Heart left ventricle (tissue), 16 donors: ENCODE measurements around the gene METTL9. TPM values are rescaled to one million over a fixed set of nuclear protein-coding genes. Genes with fewer than 3 reads are reported as not detected.
"Not testable (repeated sequence)": the region's sequence is repeated elsewhere in the genome, so short reads cannot be mapped to it uniquely, and the experiment has no call there.

Experiments used
- ATAC-seq, 4 donors: fragments of 200-7000 bp; cut with Tn5 transposase; one replicate each; pipeline ENCODE4 v1.9.1; 2020 to 2022; ENCODE audit warnings: moderate library complexity in 4 of 4, mild to moderate bottlenecking in 3 of 4, moderate number of reproducible peaks in 1 of 4
- DNase-seq, 5 donors: peaks; one replicate each; pipeline ENCODE4 v3.0.0-alpha.2; 2020
- H3K27ac ChIP-seq, 12 donors: fragments of 200-600 bp; sonication (generic) in 4 of 12; one replicate each; pipeline versions ENCODE4 v1.5.0 to v1.8.0; 2016 to 2022; ENCODE audit warnings: mild to moderate bottlenecking in 2 of 12
- H3K27me3 ChIP-seq, 9 donors: fragments of 200-600 bp; sonication (generic) in 2 of 9; one replicate each; pipeline versions ENCODE4 v1.5.1 to v1.8.0; 2016 to 2022; ENCODE audit warnings: mild to moderate bottlenecking in 3 of 9
- H3K36me3 ChIP-seq, 9 donors: fragments of 200-600 bp; sonication (generic) in 2 of 9; one replicate each; pipeline versions ENCODE4 v1.5.0 to v1.8.0; 2018 to 2022; ENCODE audit warnings: mild to moderate bottlenecking in 2 of 9
- H3K4me1 ChIP-seq, 12 donors: fragments of 200-600 bp; sonication (generic) in 4 of 12; one replicate each; pipeline versions ENCODE4 v1.5.0 to v1.8.0; 2016 to 2022; ENCODE audit warnings: mild to moderate bottlenecking in 3 of 12
- H3K4me3 ChIP-seq, 12 donors: fragments of 200-600 bp; sonication (generic) in 4 of 12; one replicate each; pipeline versions ENCODE4 v1.5.0 to v1.8.0; 2017 to 2022; ENCODE audit warnings: mild to moderate bottlenecking in 9 of 12, moderate library complexity in 4 of 12
- H3K9me3 ChIP-seq, 12 donors: fragments of 200-600 bp; sonication (generic) in 4 of 12; one replicate each; pipeline versions ENCODE4 v1.5.0 to v1.8.0; 2016 to 2022; ENCODE audit warnings: mild to moderate bottlenecking in 1 of 12
- POLR2A ChIP-seq, 2 donors: fragments of 450-650 bp; IDR thresholded peaks; one replicate each; pipeline ENCODE4 v1.6.1; 2017; ENCODE audit warnings: antibody characterized with exemption in 2 of 2, mild to moderate bottlenecking in 2 of 2, moderate library complexity in 2 of 2
- WGBS, 4 donors: extraction: QIAGEN DNeasy Blood & Tissue Kit in 2 of 4; methylation state at CpG; one replicate each; pipeline versions ENCODE4 v1.1.5 to v1.1.7; 2013 to 2018; 5-methylcytosine and 5-hydroxymethylcytosine counted together
- intact Hi-C, 10 donors: fragments of 100-400 bp; cut with DNase I; formaldehyde crosslinking; loops; one replicate each; pipeline versions ENCODE4 v1.11.1 to v1.14.2; 2022
- polyA plus RNA-seq, 2 donors: library from polyadenylated mRNA; stranded (reverse); fragments of 200-250 nt; gene quantifications; one replicate each; pipeline ENCODE4 v1.2.3, GENCODE V29; 2013
- total RNA-seq, 9 donors: library from RNA; depleted of rRNA in 2 of 9; stranded (reverse); fragments of >200 nt in 2 of 9; fragmentation: NEBNext Ultra II Directional in 3 of 9; extraction: Animal tissue kit (Norgen Biotek cat#: 25700) in 3 of 9; gene quantifications; one replicate each; pipeline versions ENCODE4 v1.1.0 to v1.2.4, GENCODE V29; 2016 to 2023
- TF ChIP-seq, protein P1 (sequence below), 12 donors: fragments of 200-600 bp; sonication (generic) in 4 of 12; IDR thresholded peaks; one replicate each; pipeline versions ENCODE4 v1.5.0 to v1.8.0; 2018 to 2022; ENCODE audit warnings: antibody characterized with exemption in 12 of 12, mild to moderate bottlenecking in 5 of 12
- donor health status: ischemic (EF 13 %, LVEDD 7.1; RV severe dilation, severe dysfunction).
- donor health status: healthy with polysubstance abuse.
- donor health status: DM: no; HTN: yes; CAD: no.
- donor health status: DM: no; HTN: no; CAD: no.
- donor health status: ischemic (EF 25% LVEDD 6.9; RV normal size, moderate dysfunction).
- donor health status: ischemic (EF 25% LVEDD 5.7; RV mildly dilated, moderate dysfunction).
- donor health status: healthy.
- donor health status: DM: yes; HTN: yes; CAD: no.
- donor health status: ischemic (EF 35%, LVEDD 5.7; RV mildly dilated, moderate dysfunction).
- donor health status: nonischemic (EF 11% LVEDD 7.7; RV severe dilation, severe dysfunction).
- donor health status: DM: yes; HTN: yes; CAD: no.
- donor health status: PGD.
- donor health status: ischemic (EF 29% LVEDD 5.4; RV normal size, mild dysfunction).
- donor health status: nonischemic (EF 23%, LVEDD 6.1; RV moderate dilation, normal function).

Gene METTL9
- total and polyA plus RNA-seq, 11 donors, result 12.2 to 70.6 (median 55.0) TPM

DNA sequence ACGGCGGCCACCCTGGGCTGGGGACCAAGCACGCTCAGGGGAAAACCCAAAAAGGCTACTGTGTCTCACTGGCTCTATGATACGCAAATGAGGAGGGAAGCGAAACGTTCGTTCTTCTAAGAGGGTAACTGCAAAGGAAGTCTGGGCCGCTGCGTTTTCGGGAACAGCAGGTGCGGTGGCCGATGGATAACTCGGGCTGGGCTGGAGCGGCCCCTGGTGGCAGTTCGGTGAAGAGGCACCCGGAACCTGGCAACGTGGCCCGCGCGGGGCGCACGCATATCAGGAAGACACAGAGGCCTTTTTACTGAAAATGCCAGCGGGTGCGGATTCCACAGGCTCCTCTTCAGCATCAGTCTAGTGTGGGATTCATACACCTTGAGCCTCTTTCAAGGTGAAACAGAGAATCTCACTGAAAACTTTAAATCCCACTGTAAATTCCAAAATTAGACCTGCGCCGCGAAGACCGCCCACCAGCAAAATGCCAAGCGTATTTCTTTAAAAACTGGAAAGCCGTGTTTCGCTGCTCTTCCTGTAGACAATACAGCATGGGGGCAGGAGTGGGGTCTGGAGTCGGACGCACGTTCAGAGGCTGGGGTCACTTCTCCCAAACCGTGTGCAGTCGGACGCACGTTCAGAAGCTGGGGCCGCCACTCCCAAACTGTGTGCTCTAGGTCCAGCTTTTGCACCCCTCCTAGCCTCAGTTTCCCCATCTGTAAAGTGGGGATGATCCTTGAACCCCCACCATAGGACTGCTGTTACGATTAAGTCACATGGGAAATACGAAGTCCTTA, 44.4 kb upstream of the METTL9 start:
- peaks cover 0 to 10% (median 0%) of the 10 kb centered on the region in 9 donors for H3K27me3 ChIP-seq
- peaks cover 2 to 26% (median 14%) of the 10 kb centered on the region in 12 donors for H3K4me1 ChIP-seq
- TF ChIP-seq POLR2A (IDR thresholded peaks at IDR 0.05), result no peak
- TF ChIP-seq, protein P1, sequence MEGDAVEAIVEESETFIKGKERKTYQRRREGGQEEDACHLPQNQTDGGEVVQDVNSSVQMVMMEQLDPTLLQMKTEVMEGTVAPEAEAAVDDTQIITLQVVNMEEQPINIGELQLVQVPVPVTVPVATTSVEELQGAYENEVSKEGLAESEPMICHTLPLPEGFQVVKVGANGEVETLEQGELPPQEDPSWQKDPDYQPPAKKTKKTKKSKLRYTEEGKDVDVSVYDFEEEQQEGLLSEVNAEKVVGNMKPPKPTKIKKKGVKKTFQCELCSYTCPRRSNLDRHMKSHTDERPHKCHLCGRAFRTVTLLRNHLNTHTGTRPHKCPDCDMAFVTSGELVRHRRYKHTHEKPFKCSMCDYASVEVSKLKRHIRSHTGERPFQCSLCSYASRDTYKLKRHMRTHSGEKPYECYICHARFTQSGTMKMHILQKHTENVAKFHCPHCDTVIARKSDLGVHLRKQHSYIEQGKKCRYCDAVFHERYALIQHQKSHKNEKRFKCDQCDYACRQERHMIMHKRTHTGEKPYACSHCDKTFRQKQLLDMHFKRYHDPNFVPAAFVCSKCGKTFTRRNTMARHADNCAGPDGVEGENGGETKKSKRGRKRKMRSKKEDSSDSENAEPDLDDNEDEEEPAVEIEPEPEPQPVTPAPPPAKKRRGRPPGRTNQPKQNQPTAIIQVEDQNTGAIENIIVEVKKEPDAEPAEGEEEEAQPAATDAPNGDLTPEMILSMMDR (IDR thresholded peaks at IDR 0.05), result peak; percentile 95 to 100 (median 100)
- H3K9me3 ChIP-seq, result no peaks in the 10 kb centered on the region
- peak; percentile 88 to 96 (median 89) for DNase-seq
- H3K4me3 ChIP-seq, result peak overlapping the region in 6 of 12 donors; percentile 6 to 23 (median 18)
- 33 to 36% (median 35%) methylated on average over 39 to 41 of the region's 41 CpGs for WGBS, 4 donors
- intact Hi-C loops, result loop anchor here in 8 of 10 donors (2.0 to 10.0 kb wide), 7 partner anchors 250 to 1122 kb away; partner anchors contain the start of genes LDAF1 (in 3 of the 8) and DNAH3 (in 2 of the 8)
- no peaks in the 10 kb centered on the region for H3K36me3 ChIP-seq
- ATAC-seq, result peak; percentile 22 to 69 (median 67)
- no peak overlapping the region for H3K27ac ChIP-seq

DNA sequence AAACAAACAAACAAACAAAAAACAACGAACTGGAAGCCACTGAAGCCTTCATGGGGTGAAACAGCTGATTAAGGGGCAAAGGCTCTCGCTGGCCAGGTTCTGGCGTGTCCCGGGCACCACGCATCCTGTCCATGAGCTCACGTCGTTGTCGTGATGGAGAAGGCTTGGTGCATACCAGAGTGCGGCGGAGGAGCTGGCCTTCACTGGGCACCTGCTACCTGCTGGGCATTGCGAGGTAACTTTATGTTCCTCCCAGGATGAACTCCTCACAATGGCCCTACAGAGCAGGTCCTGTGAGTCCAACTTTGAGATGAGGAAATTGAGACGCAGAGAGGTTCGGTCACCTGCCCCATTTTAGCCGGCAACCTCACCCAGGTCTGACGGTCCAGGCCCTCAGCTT, 43.8 kb upstream of the METTL9 start:
- ATAC-seq, result not testable (repeated sequence)

DNA sequence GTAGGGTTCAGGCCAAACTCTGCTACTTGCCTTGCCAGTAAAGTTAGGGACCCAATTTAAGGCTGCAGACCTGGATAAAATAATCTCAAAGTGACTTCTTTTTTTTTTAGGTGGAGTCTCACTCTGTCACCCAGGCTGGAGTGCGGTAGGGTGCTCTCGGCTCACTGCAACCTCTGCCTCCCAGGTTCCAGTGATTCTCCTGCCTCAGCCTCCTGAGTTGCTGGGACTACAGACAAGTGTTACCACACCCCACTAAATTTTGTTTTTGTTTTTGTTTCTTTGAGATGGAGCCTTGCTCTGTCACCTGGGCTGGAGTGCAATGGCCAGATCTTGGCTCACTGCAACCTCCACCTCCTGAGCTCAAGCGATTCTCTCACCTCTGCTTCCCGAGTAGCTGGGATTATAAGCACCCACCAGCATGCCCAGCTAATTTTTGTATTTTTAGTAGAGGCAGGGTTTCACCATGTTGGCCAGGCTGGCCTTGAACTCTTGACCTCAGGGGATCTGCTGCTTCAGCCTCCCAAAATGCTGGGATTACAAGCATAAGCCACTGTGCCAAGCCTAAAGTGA, 43.3 kb upstream of the METTL9 start:
- Histone ChIP-seq H3K4me3 (peak overlapping the region in 2 of 12 donors; percentile 5 to 24), H3K27ac (peak overlapping the region in 10 of 12 donors; percentile 29 to 80 (median 58)), H3K27me3 (peaks cover 0 to 10% (median 0%) of the 10 kb centered on the region in 9 donors), H3K4me1 (peaks cover 2 to 26% (median 14%) of the 10 kb centered on the region in 12 donors)
- ATAC-seq, H3K9me3 ChIP-seq, H3K36me3 ChIP-seq: not testable (repeated sequence)
- peak in 1 of 5 donors; percentile 32 for DNase-seq
- 86 to 90% (median 87%) methylated on average over 4 of the region's 4 CpGs for WGBS, 4 donors
- intact Hi-C loops, result loop anchor here in 5 of 10 donors (2.0 to 10.0 kb wide), 6 partner anchors 251 to 1129 kb away; partner anchors contain the start of genes DNAH3 (in 2 of the 5) and LDAF1 (in 2 of the 5)

More for the DNA sequence above, 43.8 kb upstream of the METTL9 start:
- H3K36me3 ChIP-seq, H3K9me3 ChIP-seq, H3K4me3 ChIP-seq: not testable (repeated sequence)
- DNase-seq, result peak in 1 of 5 donors; percentile 52
- WGBS, 4 donors, result 85 to 89% (median 88%) methylated on average over 14 to 15 of the region's 15 CpGs
- intact Hi-C loops, result loop anchor here in 5 of 10 donors (2.0 to 10.0 kb wide), 7 partner anchors 251 to 1129 kb away; partner anchors contain the start of genes DNAH3 (in 2 of the 5) and LDAF1 (in 2 of the 5)
- H3K27me3 ChIP-seq, result peaks cover 0 to 10% (median 0%) of the 10 kb centered on the region in 9 donors
- H3K4me1 ChIP-seq, result peaks cover 2 to 26% (median 14%) of the 10 kb centered on the region in 12 donors
- H3K27ac ChIP-seq, result peak overlapping the region in 1 of 12 donors; percentile 62

DNA sequence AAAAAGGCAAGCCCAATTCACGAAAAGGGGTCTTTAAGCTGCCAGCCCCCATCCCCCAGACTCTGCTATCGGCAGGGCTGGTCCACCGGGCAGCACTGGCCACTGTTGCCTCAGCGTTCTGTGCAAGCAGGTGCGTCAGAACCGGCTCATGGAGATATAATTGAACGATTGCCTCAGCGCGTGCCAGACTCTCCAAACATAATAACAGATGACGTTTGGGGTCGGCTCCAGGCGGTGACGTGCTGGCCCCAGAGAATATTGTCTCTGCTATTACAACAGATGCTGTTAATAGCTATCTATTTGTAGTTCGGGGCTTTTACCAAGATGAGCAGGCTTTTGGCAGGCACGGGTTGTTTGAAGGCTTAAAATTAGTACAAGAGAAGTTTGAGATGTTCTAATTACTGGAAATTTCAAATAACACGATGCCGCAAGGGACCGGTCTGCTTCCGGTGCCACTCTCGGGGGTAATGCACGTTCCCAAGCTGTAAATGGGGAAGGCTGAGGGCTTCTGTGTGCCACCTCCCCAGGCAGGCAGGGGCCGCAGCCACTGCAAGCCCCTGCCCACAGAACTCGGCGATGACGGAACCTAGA, 42.6 kb upstream of the METTL9 start:
- ATAC-seq (peak; percentile 92 to 94 (median 94)), DNase-seq (peak; percentile 81 to 96 (median 83))
- peak overlapping the region; percentile 36 to 80 (median 62) for H3K27ac ChIP-seq
- peak overlapping the region in 3 of 12 donors; percentile 5 to 24 (median 7) for H3K4me3 ChIP-seq
- peaks cover 2 to 26% (median 14%) of the 10 kb centered on the region in 12 donors for H3K4me1 ChIP-seq
- intact Hi-C loops, result loop anchor here in 5 of 10 donors (2.0 to 10.0 kb wide), 6 partner anchors 252 to 1128 kb away; partner anchors contain the start of genes DNAH3 (in 2 of the 5) and LDAF1 (in 2 of the 5)
- H3K27me3 ChIP-seq, result peaks cover 0 to 10% (median 0%) of the 10 kb centered on the region in 9 donors
- WGBS, 4 donors, result 30 to 48% (median 34%) methylated on average over 19 to 25 of the region's 25 CpGs
- not testable (repeated sequence) for H3K36me3 ChIP-seq, H3K9me3 ChIP-seq
- TF ChIP-seq POLR2A (IDR thresholded peaks at IDR 0.05), result peak in 1 of 2 donors; percentile 5

DNA sequence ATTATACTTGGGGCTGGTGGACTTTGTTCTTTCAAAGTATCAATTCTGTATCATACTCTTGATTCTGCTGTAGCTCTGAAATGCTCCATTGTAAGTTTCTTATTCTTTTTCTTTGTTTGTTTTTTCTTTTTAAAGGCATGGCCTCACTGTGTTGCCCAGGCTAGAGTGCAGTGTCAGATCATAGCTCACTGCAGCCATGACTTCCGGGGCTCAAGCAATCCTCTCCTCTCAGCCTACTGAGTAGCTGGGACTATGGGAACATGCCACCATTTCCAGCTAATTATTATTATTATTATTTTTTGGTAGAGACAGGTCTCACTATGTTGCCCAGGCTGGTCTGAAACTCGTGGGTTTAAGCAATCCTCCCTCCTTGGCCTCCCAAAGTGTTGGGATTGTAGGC, 38.9 kb upstream of the METTL9 start:
- peaks cover 0 to 16% (median 7%) of the 10 kb centered on the region in 12 donors for H3K4me1 ChIP-seq
- H3K36me3 ChIP-seq, result no peaks in the 10 kb centered on the region
- DNase-seq (no peak), ATAC-seq (no peak)
- TF ChIP-seq, protein P1 (IDR thresholded peaks at IDR 0.05), result no peak
- no peak for TF ChIP-seq POLR2A (IDR thresholded peaks at IDR 0.05)
- no peaks in the 10 kb centered on the region for H3K9me3 ChIP-seq
- no peak overlapping the region for H3K4me3 ChIP-seq
- H3K27ac ChIP-seq, result no peak overlapping the region
- intact Hi-C loops, result loop anchor here in 2 of 10 donors (5.0 to 10.0 kb wide), 2 partner anchors 376 to 1132 kb away; no protein-coding TSS in a partner anchor
- H3K27me3 ChIP-seq, result peaks cover 0 to 4% (median 0%) of the 10 kb centered on the region in 9 donors
- 77 to 81% (median 78%) methylated on average over 2 of the region's 2 CpGs for WGBS, 4 donors
